Calu3 (cell line): ENCODE results near the gene INTS6L. TPM values are rescaled to one million over a fixed set of nuclear protein-coding genes. Genes with fewer than 3 reads are reported as not detected.

Source experiments
- BruUV-seq: library from RNA; stranded (reverse); fragments of 400-500 nt; replicated peaks from 2 replicates; lab custom pipeline; 2021; lab: Mats Ljungman, UMichigan
- CTCF ChIA-PET: fragments of 300-600 bp; sonication (Branson Sonifier 250); formaldehyde crosslinking; loops from one replicate; lab custom pipeline; 2022; ENCODE audit warnings: antibody characterized with exemption; lab: Charles Lee
- DNase-seq: peaks from one replicate; pipeline ENCODE4 v3.0.0; 2022
- H3K27ac Mint-ChIP-seq: one replicate; pipeline ENCODE4 v1.8.0; 2022; ENCODE audit warnings: mixed read lengths; ENCODE audit not compliant: unreplicated experiment
- H3K27me3 Mint-ChIP-seq: one replicate; pipeline ENCODE4 v1.8.0; 2022; ENCODE audit warnings: mixed read lengths; ENCODE audit not compliant: unreplicated experiment
- H3K36me3 Mint-ChIP-seq: one replicate; pipeline ENCODE4 v1.8.0; 2022; ENCODE audit warnings: mild to moderate bottlenecking, moderate library complexity, mixed read lengths; ENCODE audit not compliant: insufficient read depth, unreplicated experiment
- H3K4me1 Mint-ChIP-seq: one replicate; pipeline ENCODE4 v1.8.0; 2022; ENCODE audit warnings: mild to moderate bottlenecking, low read depth, mixed read lengths; ENCODE audit not compliant: unreplicated experiment
- H3K4me3 Mint-ChIP-seq: one replicate; pipeline ENCODE4 v1.8.0; 2022; ENCODE audit warnings: mild to moderate bottlenecking, low read depth, moderate library complexity, mixed read lengths; ENCODE audit not compliant: unreplicated experiment
- H3K9me3 Mint-ChIP-seq: one replicate; pipeline ENCODE4 v1.8.0; 2022; ENCODE audit warnings: low read depth, mixed read lengths; ENCODE audit not compliant: unreplicated experiment
- CTCF ChIP-seq: fragments of 200-600 bp; IDR thresholded peaks from one replicate; pipeline ENCODE4 v1.8.0; 2022; ENCODE audit warnings: antibody characterized with exemption; ENCODE audit not compliant: unreplicated experiment
- intact Hi-C: fragments of 100-400 bp; cut with micrococcal nuclease; formaldehyde crosslinking; loops from one replicate; pipeline ENCODE4 v1.10.0; 2022; ENCODE audit not compliant: unreplicated experiment
- total RNA-seq: library from RNA; stranded (reverse); gene quantifications from 2 replicates; pipeline ENCODE4 v1.2.3, GENCODE V29; 2022

INTS6L gene
- total RNA-seq, 1 experiment from 2014 or later: 7.2 TPM

GRCh38 chrX:135494453-135494852 lies 26.0 kb upstream of the INTS6L start:
- intact Hi-C loops: no loop called here
- Mint-ChIP-seq H3K9me3 (no peaks in the 10 kb centered on the region), H3K27ac (no peak overlapping the region), H3K4me3 (no peak overlapping the region), H3K27me3 (peaks cover 19% of the 10 kb centered on the region), H3K4me1 (no peaks in the 10 kb centered on the region), H3K36me3 (no peaks in the 10 kb centered on the region)
- no TSS peak for BruUV-seq
- CTCF ChIA-PET: no interaction called here
- no peak for TF ChIP-seq CTCF
- DNase-seq: no peak

- no peaks in the 10 kb centered on the region for H3K4me1 Mint-ChIP-seq
- no peak overlapping the region for H3K4me3 Mint-ChIP-seq
- peaks cover 32% of the 10 kb centered on the region for H3K27me3 Mint-ChIP-seq
- CTCF ChIA-PET: no interaction called here
- no peaks in the 10 kb centered on the region for H3K36me3 Mint-ChIP-seq
- no peaks in the 10 kb centered on the region for H3K9me3 Mint-ChIP-seq
- no TSS peak for BruUV-seq
- intact Hi-C loops: no loop called here
- DNase-seq: no peak
- no peak overlapping the region for H3K27ac Mint-ChIP-seq
- TF ChIP-seq CTCF: no peak
Observed at GRCh38 chrX:135497736-135498135, 22.7 kb upstream of the INTS6L start.

GRCh38 chrX:135498236-135498635 lies 22.2 kb upstream of the INTS6L start:
- no peaks in the 10 kb centered on the region for H3K4me1 Mint-ChIP-seq
- DNase-seq: no peak
- H3K4me3 Mint-ChIP-seq: no peak overlapping the region
- no peaks in the 10 kb centered on the region for H3K36me3 Mint-ChIP-seq
- TF ChIP-seq CTCF: no peak
- H3K27ac Mint-ChIP-seq: no peak overlapping the region
- peaks cover 36% of the 10 kb centered on the region for H3K27me3 Mint-ChIP-seq
- intact Hi-C loops: no loop called here
- no peaks in the 10 kb centered on the region for H3K9me3 Mint-ChIP-seq
- CTCF ChIA-PET: no interaction called here
- no TSS peak for BruUV-seq

- CTCF ChIA-PET: no interaction called here
Observed at GRCh38 chrX:135505351-135505750, 15.1 kb upstream of the INTS6L start.

More at GRCh38 chrX:135505351-135505750, 15.1 kb upstream of the INTS6L start:
- TF ChIP-seq CTCF: no peak
- Mint-ChIP-seq H3K36me3 (no peaks in the 10 kb centered on the region), H3K4me1 (no peaks in the 10 kb centered on the region), H3K27me3 (peaks cover 27% of the 10 kb centered on the region), H3K27ac (no peak overlapping the region), H3K4me3 (no peak overlapping the region), H3K9me3 (no peaks in the 10 kb centered on the region)
- no TSS peak for BruUV-seq
- intact Hi-C loops: no loop called here
- DNase-seq: no peak
